Measurements from ENCODE around the gene DEDD2.

DEDD2 gene

DNA sequence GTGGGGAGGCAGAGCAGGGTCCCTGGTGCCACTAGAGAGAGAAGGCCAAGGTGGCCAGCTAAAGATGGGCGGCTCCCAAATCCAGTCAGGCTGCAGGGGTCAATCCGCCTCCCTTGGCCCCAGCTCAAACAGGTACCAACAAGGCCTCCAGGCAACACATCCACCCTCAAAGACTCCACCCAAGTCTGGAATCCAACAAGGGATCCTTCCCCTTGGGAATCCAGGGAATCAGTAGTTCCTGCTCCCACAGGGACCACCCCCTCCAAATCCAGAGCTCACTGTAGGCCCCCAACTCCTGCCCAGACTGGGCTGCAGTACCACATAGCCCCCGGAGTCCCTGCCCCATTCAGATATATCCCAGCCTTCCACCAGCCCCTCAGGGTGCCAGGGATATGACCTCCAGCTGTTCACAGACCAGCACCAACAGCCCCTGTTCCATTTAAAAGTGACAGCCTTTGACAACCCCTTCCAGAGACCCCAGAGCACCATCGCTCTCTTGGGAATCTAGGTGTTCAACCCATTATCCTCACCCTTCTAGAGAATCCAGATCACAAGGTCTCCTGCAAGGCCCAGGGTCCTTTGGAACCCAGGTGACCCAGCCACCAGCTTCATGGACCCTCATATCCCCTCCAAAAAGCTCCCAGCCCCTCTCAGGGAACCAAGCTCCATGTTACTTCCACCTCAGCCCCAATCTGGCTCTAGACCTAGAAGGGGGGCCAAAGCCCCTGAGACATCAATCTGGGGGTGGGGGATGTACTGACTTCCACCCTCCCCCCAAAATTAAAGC lies 34.3 kb upstream of the DEDD2 start:
- no peak for TF ChIP-seq ZNF274 (IDR thresholded peaks at IDR 0.05; ENCODE audit: low read depth, low read length)
- H3K4me3 ChIP-seq (ENCODE audit: low read length), result no peak overlapping the region

DNA sequence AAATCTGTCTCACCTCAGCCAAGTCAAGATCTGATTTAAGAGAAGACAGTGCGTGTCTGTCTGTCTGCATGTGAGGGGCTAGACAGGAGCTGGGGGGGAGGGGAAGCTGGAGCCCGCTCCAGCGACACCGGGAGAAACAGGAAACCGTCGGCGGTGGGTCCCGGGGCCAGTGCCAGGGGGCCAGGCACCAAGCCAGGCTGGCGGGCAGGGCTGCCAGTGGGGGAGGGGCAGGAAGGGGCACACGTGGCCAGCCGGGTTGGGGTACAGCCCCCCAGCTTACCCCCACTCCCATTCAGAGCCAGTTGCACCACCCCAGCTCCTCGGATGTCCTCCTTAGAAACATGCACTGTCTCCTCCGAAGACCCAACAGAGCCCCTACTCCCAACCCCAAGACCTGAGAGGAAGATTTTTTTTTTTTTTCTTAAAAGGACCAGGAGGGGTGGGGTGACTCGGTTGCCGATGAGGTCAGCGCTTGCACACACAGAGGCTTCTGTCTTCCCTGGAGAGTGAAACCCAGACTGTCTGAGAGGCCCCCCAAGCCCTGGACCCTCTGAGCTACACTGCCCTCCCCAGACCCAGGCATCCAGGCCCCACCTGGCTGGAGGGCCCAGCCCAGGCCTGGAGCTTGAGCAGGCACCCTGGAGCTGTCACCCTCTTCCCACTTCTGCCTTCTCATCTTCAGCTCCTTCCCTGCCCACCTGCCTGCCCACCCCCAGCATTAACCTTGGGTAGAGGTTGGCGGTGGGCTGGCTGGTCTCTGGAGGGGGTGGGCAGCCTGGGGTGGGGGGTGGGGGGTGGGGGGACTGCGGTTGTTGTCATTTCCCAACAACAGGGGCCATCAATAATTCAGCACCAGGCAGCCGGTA lies 33.4 kb upstream of the DEDD2 start:
- no peak overlapping the region for H3K4me3 ChIP-seq (ENCODE audit: low read length)
- TF ChIP-seq ZNF274 (IDR thresholded peaks at IDR 0.05; ENCODE audit: low read depth, low read length), result no peak

DNA sequence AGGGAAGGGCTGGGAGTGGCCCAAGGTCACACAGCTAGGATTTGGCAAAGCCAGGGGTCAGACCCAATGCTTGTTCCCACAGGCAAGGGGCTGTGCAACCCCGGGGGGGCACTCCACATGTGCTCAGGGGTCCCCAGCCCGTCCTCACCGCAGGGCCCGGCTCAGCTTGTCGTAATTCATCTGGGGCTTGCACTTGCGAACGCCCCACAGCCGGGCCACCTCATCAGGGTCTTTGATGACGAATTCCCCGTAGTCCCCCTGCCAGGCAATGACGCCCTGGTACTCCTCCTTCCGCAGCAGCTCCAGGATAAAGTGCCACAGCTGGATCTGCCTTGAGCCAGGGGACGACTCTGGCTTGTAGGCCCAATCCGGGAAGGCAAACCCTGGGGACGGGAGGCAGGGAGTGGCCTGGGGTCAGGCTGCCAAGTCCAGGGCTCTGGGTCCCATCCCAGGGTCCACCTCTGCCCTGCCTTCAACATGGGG lies 32.7 kb upstream of the DEDD2 start:
- no peak for TF ChIP-seq ZNF274 (IDR thresholded peaks at IDR 0.05; ENCODE audit: low read depth, low read length)
- no peak overlapping the region for H3K4me3 ChIP-seq (ENCODE audit: low read length)

DNA sequence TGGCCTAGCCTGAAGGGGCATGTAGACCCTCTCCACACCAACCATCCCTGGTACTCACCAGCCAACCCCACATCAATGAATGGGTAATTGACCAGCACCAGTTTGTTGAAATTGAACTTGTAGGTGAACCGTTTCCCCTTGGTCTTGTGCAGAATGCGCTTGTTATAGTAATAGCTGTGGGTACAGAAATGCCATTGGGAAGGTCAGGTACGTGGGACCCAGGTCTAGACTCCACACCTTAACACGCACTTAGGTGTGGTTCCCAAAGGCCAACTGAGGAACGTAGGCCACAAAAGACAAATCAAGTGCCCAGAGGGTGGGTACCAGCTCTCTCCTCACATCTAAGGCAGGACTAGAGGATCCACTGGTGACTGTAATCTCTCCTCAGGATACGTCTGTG lies 32.3 kb upstream of the DEDD2 start:
- H3K4me3 ChIP-seq (ENCODE audit: low read length), result no peak overlapping the region
- no peak for TF ChIP-seq ZNF274 (IDR thresholded peaks at IDR 0.05; ENCODE audit: low read depth, low read length)

DNA sequence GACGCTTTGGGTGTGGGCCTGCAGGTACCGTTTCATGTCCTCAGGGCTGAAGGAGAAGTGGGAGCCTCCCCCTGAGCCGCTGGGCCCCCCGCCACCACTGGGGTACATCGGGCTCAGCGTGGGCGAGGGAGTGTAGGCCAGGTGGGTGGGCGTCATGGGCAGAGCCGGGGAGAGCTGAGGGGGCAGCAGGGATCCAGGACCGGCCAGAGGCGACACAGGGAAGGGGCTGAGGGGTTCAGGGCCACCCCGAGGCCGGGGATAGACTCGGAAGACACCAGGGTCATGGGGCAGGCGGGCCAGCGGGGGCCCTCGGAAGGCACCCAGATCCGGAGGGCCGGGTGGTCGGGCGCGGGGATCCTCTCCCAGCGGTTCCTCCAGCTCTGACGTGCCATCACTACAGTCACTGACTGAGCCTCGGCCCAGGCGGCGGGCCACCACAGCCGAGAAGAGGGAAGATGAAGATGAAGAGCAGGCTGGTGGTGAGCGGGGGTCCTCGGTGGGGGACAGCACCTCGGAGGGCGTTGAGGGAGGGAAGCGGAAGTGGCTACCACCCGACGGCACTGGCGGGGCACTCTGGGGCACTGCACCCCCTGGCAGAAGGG lies 31.8 kb upstream of the DEDD2 start:
- TF ChIP-seq ZNF274 (IDR thresholded peaks at IDR 0.05; ENCODE audit: low read depth, low read length), result no peak
- H3K4me3 ChIP-seq (ENCODE audit: low read length), result no peak overlapping the region

- H3K4me3 ChIP-seq (ENCODE audit: low read length), result no peak overlapping the region
- TF ChIP-seq ZNF274 (IDR thresholded peaks at IDR 0.05; ENCODE audit: low read depth, low read length), result no peak
Observed at GRCh38 chr19:42248270-42249148, 31.0 kb upstream of the DEDD2 start.

DNA sequence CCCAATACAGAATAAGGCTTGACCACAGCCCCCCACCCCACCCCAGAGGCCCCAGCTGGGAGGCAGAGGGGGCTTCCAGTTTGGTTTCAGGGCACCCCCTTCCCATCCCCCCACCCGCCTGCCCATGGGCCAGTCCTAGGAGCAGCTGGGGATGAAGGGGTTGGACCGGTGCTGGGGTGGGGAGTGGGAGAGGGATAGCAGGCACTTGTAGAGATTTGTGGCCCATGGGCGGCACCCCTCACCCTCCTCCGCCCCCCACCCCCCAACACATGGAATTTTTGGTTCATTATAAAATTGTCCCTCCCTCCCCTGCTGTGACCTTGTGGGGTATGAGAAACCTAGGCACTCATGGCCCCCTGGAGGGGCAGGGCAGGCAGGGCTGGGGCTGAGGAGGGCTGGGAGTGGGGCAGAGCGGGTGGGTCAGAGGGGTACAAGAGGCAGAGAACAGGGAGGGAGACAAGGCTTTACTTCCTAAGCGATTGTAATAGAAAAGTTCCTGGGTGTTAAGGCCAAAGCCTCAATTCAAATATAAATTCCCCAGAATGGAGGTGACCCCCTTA lies 30.2 kb upstream of the DEDD2 start:
- H3K4me3 ChIP-seq (ENCODE audit: low read length), result no peak overlapping the region
- TF ChIP-seq ZNF274 (IDR thresholded peaks at IDR 0.05; ENCODE audit: low read depth, low read length), result no peak

DNA sequence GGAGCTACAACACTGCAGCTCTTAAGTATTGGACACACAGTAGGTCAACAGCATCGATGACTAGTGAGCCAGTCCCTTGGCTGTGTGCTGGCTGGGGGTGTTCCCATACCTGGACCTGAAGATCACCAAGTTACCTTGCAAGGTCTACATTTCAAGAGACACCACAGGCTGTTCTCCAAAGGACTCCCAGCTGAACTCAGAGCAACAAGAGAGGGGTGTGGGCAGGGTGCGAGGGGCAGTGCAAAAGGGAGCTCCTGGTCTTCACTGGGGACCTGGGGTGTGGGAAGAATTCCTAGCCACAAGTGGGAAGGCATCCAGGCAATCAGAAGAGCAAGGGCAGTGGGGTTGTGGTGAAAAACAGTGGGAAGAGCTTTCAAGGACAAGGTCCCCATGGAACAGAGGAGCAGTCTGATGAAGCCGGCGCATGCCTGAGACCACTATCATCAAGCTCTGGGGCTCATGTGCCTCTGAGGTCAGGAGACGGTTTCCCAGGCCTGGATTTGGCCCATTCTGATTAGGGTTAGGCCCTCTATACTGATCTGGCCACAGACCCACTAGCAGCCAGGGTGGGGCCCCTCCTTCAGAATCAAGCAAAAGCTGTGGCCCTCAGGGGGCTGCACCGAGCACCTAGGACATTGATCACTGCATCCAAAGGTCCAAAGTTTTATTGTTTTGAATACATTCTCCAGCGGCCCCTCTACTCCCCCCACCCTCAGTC lies 29.6 kb upstream of the DEDD2 start:
- TF ChIP-seq ZNF274 (IDR thresholded peaks at IDR 0.05; ENCODE audit: low read depth, low read length), result no peak
- no peak overlapping the region for H3K4me3 ChIP-seq (ENCODE audit: low read length)

GRCh38 chr19:42246143-42246921 lies 28.9 kb upstream of the DEDD2 start:
- H3K4me3 ChIP-seq (ENCODE audit: low read length), result no peak overlapping the region
- TF ChIP-seq ZNF274 (IDR thresholded peaks at IDR 0.05; ENCODE audit: low read depth, low read length), result no peak

GRCh38 chr19:42245231-42245630 lies 27.8 kb upstream of the DEDD2 start:
- H3K4me3 ChIP-seq (ENCODE audit: low read length), result no peak overlapping the region
- no peak for TF ChIP-seq ZNF274 (IDR thresholded peaks at IDR 0.05; ENCODE audit: low read depth, low read length)

DNA sequence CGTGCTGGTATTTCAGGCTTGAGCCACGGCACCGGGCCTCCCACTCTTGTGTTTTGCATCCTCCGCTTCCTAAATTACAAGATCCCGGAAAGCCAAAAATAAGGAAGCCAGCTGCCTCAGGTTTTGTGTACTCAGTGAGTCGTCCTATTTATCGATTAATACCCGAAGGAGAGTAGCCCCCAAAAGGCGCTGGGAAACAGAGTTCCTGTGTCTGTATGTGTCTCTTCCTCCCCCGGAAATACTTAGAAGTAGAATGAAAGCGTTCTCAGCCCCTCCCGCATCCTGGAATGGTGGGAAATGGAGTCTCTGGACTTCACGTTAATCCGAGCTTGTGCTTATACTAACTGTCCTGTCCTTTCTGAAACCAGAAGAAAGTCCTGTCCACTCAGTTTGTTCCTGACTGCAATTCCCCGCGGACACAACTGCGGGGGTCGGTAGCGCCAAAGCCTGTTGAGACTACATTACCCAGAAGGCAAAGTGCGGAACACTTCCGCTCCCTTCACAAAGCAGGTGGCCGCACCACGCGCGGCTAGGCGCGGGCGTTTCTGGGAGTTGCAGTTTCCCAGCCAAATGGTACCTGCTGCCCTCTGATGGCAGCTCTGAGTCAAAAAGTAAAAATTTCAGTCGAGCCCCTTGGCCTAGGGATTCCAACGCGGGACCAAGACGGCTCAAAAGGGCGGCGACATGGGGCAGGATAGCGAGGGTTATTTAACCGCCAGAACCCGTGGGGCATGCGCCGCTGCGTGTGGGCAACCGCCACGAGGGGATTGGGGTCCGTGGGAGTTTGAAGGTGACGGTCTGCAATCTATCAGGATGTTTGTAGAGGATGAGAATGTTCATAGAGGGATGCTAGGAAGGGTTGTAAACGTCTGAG lies 27.1 kb upstream of the DEDD2 start:
- TF ChIP-seq ZNF274 (IDR thresholded peaks at IDR 0.05; ENCODE audit: low read depth, low read length), result no peak
- peak overlapping the region; percentile 87 for H3K4me3 ChIP-seq (ENCODE audit: low read length)
